Measurements from ENCODE around the gene CCL8. TPM values are rescaled to one million over a fixed set of nuclear protein-coding genes. Genes with fewer than 3 reads are reported as not detected.

The CCL8 gene
- total and polyA plus RNA-seq, 2 of the 4 experiments (the other 2 are of a cell fraction), result not detected

GRCh38 chr17:34366010-34366409, 46.8 kb downstream of the CCL8 start:
- Histone ChIP-seq H4K5ac (ENCODE audit: low read depth, low read length) (no peak overlapping the region), H3K27me3 (ENCODE audit: control insufficient read depth, insufficient read depth, low read length) (peaks cover 21% of the 10 kb centered on the region), H3K4me2 (ENCODE audit: low read depth, low read length) (no peak overlapping the region), H3K23ac (ENCODE audit: low read depth, low read length) (no peak overlapping the region), H3K4me3 (ENCODE audit: insufficient read depth, low read depth, low read length) (no peak overlapping the region), H3K79me1 (ENCODE audit: low read depth in 1 of 2, low read length in 2 of 2) (no peaks in the 10 kb centered on the region), H3K4me1 (ENCODE audit: control insufficient read depth, insufficient read depth, low read length) (no peaks in the 10 kb centered on the region), H3K9me3 (ENCODE audit: control insufficient read depth, insufficient read depth, low read length) (no peaks in the 10 kb centered on the region), H2BK5ac (ENCODE audit: low read depth, low read length, poor library complexity, severe bottlenecking) (no peak overlapping the region), H2BK15ac (ENCODE audit: low read depth, low read length) (no peak overlapping the region), H3K4ac (ENCODE audit: low read depth, low read length) (no peak overlapping the region), H3K18ac (ENCODE audit: low read depth, low read length) (no peak overlapping the region), H3K27ac (ENCODE audit: insufficient read depth, low read length) (no peak overlapping the region), H3K36me3 (ENCODE audit: control insufficient read depth, insufficient read depth, low read length) (no peaks in the 10 kb centered on the region), H4K20me1 (ENCODE audit: insufficient read depth, low read length) (no peaks in the 10 kb centered on the region), H3K9ac (ENCODE audit: low read depth, low read length) (no peak overlapping the region), H2BK20ac (ENCODE audit: low read depth, low read length) (no peak overlapping the region), H3K9me1 (ENCODE audit: insufficient read depth, low read length) (no peaks in the 10 kb centered on the region), H2BK120ac (ENCODE audit: low read depth, low read length) (no peak overlapping the region), H3K56ac (ENCODE audit: extremely low read depth, insufficient read depth, low read length) (no peak overlapping the region), H2AK9ac (replicated peaks; ENCODE audit: low read depth, low read length, poor library complexity) (no peak overlapping the region), H3K14ac (replicated peaks; ENCODE audit: low read depth, low read length) (no peak overlapping the region), H2AK5ac (ENCODE audit: low read depth, low read length) (no peak overlapping the region), H4K8ac (ENCODE audit: low read depth in 2 of 2, low read length in 2 of 2) (no peak overlapping the region), H4K91ac (ENCODE audit: insufficient read depth, low read depth, low read length) (no peak overlapping the region), H2AFZ (replicated peaks; ENCODE audit: low read length, poor library complexity) (no peak overlapping the region)
- ChIA-PET POLR2A (ENCODE audit: unreplicated experiment) (no interaction called here), CTCF (no interaction called here)
- dilution Hi-C loops (cut with HindIII; ENCODE audit: low sequenced_read_pairs, unreplicated experiment) (no loop called here), in situ Hi-C loops (cut with MboI; ENCODE audit: low sequenced_read_pairs) (loop anchor here (10.0 kb wide), 1 partner anchor 591 kb away; no protein-coding TSS in a partner anchor), intact Hi-C loops (cut with micrococcal nuclease) (no loop called here)
- ATAC-seq (ENCODE audit: low read depth), result no peak
- BruUV-seq (replicated peaks), result no TSS peak
- DNase-seq, result no peak
- TF ChIP-seq ELK1 (IDR thresholded peaks at IDR 0.05; ENCODE audit: borderline replicate concordance, low read depth, low read length), result no peak
- no peak for TF ChIP-seq RFX5 (IDR thresholded peaks at IDR 0.05; ENCODE audit: low read depth, low read length)
- no peak for TF ChIP-seq POLR2A (IDR thresholded peaks at IDR 0.05; ENCODE audit: low read depth, low read length)
- TF ChIP-seq USF2 (IDR thresholded peaks at IDR 0.05; ENCODE audit: low read depth, low read length), result no peak
- TF ChIP-seq SMC3 (IDR thresholded peaks at IDR 0.05; ENCODE audit: low read depth, low read length), result no peak
- no peak for TF ChIP-seq CHD1 (IDR thresholded peaks at IDR 0.05; ENCODE audit: low read depth, low read length)
- TF ChIP-seq CTCF (conservative IDR thresholded peaks at IDR 0.05; ENCODE audit: low read depth, low read length), result no peak
- TF ChIP-seq BHLHE40 (IDR thresholded peaks at IDR 0.05; ENCODE audit: low read depth, low read length), result no peak
- TF ChIP-seq NFE2L2 (IDR thresholded peaks at IDR 0.05; ENCODE audit: low read depth, low read length), result no peak
- TF ChIP-seq RCOR1 (IDR thresholded peaks at IDR 0.05; ENCODE audit: insufficient replicate concordance, low read length), result no peak
- no peak for TF ChIP-seq FOS (IDR thresholded peaks at IDR 0.05; ENCODE audit: low read depth, low read length)
- TF ChIP-seq RAD21 (IDR thresholded peaks at IDR 0.05; ENCODE audit: low read length), result no peak
- no peak for TF ChIP-seq CEBPB (IDR thresholded peaks at IDR 0.05; ENCODE audit: low read depth, low read length)
- WGBS, 2 experiments (ENCODE audit: extremely low coverage in 2 of 2, insufficient read length in 1 of 2), result no CpG with 5 or more reads among the region's 1 CpG

Data from IMR-90 (cell line).